HEK293T (cell line): ENCODE results near the gene PDGFA.

Experiments
- CTCF ChIA-PET: fragments of 350-600 bp; formaldehyde crosslinking; extraction: SDS; loops from one replicate; lab custom pipeline; 2021; ENCODE audit warnings: antibody characterized with exemption, inconsistent platforms; lab: Yijun Ruan, JAX
- POLR2A ChIA-PET: fragments of 350-600 bp; formaldehyde crosslinking; extraction: SDS; loops from one replicate; lab custom pipeline; 2020; ENCODE audit warnings: antibody characterized with exemption, inconsistent platforms; lab: Yijun Ruan, JAX
- DNase-seq: peaks from one replicate; pipeline ENCODE4 v3.0.0; 2012; ENCODE audit warnings: mixed read lengths; ENCODE audit errors: extremely low spot score
- ARNT ChIP-seq: fragments of 450-650 bp; IDR thresholded peaks from 2 replicates; pipeline ENCODE4 v1.6.1; 2017; ENCODE audit warnings: mild to moderate bottlenecking
- BHLHE40 ChIP-seq: fragments of 450-650 bp; IDR thresholded peaks from 2 replicates; pipeline ENCODE4 v1.6.1; 2016; ENCODE audit warnings: mild to moderate bottlenecking, moderate library complexity, borderline replicate concordance
- CTBP1 ChIP-seq: fragments of 450-650 bp; IDR thresholded peaks from 2 replicates; pipeline ENCODE4 v1.6.1; 2016; ENCODE audit warnings: borderline replicate concordance
- ELF4 ChIP-seq: fragments of 450-650 bp; IDR thresholded peaks from 2 replicates; pipeline ENCODE4 v1.6.1; 2017; ENCODE audit warnings: antibody characterized with exemption
- FOXA1 ChIP-seq: fragments of 450-650 bp; IDR thresholded peaks from 2 replicates; pipeline ENCODE4 v1.6.1; 2016; ENCODE audit warnings: mild to moderate bottlenecking
- FOXK2 ChIP-seq: fragments of 450-650 bp; IDR thresholded peaks from 2 replicates; pipeline ENCODE4 v1.6.1; 2016; ENCODE audit warnings: mild to moderate bottlenecking
- FOXM1 ChIP-seq: fragments of 450-650 bp; IDR thresholded peaks from 2 replicates; pipeline ENCODE4 v1.6.1; 2017; ENCODE audit warnings: mild to moderate bottlenecking, borderline replicate concordance
- HDGF ChIP-seq: fragments of 450-650 bp; IDR thresholded peaks from 2 replicates; pipeline ENCODE4 v1.6.1; 2017; ENCODE audit warnings: antibody characterized with exemption, borderline replicate concordance
- L3MBTL2 ChIP-seq: fragments of 450-650 bp; conservative IDR thresholded peaks from 2 replicates; pipeline ENCODE4 v1.6.1; 2016; ENCODE audit warnings: mild to moderate bottlenecking
- LEF1 ChIP-seq: fragments of 450-650 bp; IDR thresholded peaks from 2 replicates; pipeline ENCODE4 v1.6.1; 2017; ENCODE audit warnings: mild to moderate bottlenecking, borderline replicate concordance
- NFRKB ChIP-seq: fragments of 450-650 bp; IDR thresholded peaks from 2 replicates; pipeline ENCODE4 v1.6.1; 2016; ENCODE audit warnings: mild to moderate bottlenecking, moderate library complexity
- SP1 ChIP-seq: fragments of 450-650 bp; IDR thresholded peaks from 2 replicates; pipeline ENCODE4 v1.6.1; 2017
- SUZ12 ChIP-seq: fragments of 450-650 bp; IDR thresholded peaks from 2 replicates; pipeline ENCODE4 v1.6.1; 2016; ENCODE audit warnings: mild to moderate bottlenecking
- TARDBP ChIP-seq: fragments of 450-650 bp; IDR thresholded peaks from 2 replicates; pipeline ENCODE4 v1.6.1; 2016
- ZNF384 ChIP-seq: fragments of 450-650 bp; IDR thresholded peaks from 2 replicates; pipeline ENCODE4 v1.6.1; 2016
- TF ChIP-seq, protein P1 (sequence below): fragments of 450-650 bp; IDR thresholded peaks from 2 replicates; pipeline ENCODE4 v1.6.1; 2016

PDGFA gene

DNA sequence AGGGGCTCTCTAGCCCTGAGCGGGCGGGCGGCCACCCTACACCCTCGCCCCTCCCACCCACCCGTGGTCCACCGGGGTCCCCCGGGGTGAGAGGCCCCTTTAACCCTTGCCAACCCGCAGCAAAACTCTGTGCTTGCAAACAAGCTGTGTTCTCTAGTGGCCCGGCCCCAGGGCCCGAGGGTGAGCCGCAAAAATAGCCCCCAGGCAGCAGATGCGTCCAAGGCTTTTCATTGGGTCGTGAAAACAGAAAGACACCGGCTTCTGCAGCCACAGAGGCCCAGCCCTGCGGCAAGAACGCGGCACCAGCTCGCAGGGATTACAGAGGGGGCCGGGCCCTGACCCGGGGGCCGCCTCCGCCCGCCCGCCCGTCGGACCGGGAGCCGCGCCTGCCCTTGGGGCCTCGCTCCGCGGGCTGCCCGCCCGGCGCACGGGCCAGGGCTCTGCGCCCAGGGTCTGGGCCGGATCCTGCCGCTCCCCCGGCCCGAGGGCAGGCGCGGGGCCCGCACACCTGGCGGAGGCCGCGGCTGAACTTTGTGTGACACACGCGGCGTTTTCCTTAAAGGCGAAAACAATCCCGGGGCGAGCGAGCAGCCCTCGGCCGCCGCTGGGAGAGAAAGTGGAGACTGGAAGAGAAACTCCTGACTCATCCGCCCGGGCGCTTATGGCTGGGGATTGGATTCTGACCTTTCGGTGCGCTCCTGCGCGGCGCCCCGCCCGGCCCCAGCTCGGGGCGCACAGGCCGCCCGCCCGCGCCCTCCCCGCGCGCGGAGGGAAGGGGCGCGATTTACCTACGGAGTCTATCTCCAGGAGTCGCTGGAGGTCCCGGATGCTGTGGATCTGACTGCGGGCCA, 2.8 kb downstream of the PDGFA start:
- DNase-seq: no peak
- TF ChIP-seq TARDBP (no peak), FOXK2 (no peak), ARNT (no peak), SUZ12 (no peak), NFRKB (no peak), HDGF (no peak), CTBP1 (no peak), ZNF384 (no peak)
- TF ChIP-seq, protein P1, sequence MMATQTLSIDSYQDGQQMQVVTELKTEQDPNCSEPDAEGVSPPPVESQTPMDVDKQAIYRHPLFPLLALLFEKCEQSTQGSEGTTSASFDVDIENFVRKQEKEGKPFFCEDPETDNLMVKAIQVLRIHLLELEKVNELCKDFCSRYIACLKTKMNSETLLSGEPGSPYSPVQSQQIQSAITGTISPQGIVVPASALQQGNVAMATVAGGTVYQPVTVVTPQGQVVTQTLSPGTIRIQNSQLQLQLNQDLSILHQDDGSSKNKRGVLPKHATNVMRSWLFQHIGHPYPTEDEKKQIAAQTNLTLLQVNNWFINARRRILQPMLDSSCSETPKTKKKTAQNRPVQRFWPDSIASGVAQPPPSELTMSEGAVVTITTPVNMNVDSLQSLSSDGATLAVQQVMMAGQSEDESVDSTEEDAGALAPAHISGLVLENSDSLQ: no peak
- POLR2A ChIA-PET: no interaction called here

DNA sequence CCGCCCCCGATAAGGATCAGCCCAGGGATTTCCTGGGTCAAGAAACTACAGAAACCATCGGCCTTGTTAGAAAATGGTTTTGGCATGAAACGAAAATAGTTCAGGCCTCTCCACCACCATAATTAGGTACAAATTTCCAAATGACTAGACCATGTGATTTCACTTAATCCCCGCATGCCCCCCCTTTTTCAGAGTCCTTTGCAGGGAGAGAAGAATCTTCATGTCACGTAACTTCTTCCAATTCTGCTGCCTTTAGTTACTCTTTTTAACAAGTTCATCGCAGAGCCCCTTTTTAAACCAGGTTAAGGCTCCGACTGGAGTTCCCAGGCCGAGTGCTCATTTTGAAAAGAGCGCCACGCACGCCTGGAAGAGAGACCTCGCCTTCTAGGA, 3.4 kb downstream of the PDGFA start:
- CTCF ChIA-PET: no interaction called here
- no peak for DNase-seq
- TF ChIP-seq FOXM1 (no peak), ZNF384 (no peak), LEF1 (no peak), SP1 (no peak), BHLHE40 (no peak), HDGF (no peak), SUZ12 (no peak), TARDBP (no peak), ELF4 (no peak), FOXK2 (no peak), ARNT (no peak), CTBP1 (no peak), NFRKB (no peak), FOXA1 (no peak), L3MBTL2 (no peak)
- TF ChIP-seq, protein P1: no peak
- POLR2A ChIA-PET: no interaction called here

More for the DNA sequence above, 2.8 kb downstream of the PDGFA start:
- CTCF ChIA-PET: no interaction called here

DNA sequence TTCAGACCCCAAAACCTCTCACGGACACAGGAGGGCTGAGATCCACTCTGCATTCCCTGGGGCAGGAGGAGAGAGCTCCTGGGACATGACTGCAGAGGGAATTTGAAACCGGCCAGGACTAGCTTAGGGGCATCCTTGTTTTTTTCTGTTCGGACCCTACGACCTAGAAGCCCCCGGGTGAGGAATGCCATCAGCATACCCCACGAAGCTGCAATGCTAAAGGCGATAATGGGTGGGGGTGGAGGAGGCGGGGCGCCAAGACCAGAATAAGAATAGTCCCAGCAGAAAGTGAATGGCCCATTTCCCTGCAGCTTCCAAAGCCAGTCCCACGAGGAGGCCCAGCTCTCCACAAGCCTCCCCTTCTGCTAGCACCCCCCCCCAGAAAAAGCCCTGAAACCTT, 4.0 kb downstream of the PDGFA start:
- TF ChIP-seq TARDBP (no peak), ELF4 (no peak), L3MBTL2 (no peak), CTBP1 (no peak), BHLHE40 (no peak), NFRKB (no peak), LEF1 (no peak), ZNF384 (no peak), HDGF (no peak), FOXK2 (no peak), FOXM1 (no peak), SUZ12 (no peak), FOXA1 (no peak)
- TF ChIP-seq, protein P1: no peak
- POLR2A ChIA-PET: no interaction called here
- no peak for DNase-seq
- CTCF ChIA-PET: no interaction called here

DNA sequence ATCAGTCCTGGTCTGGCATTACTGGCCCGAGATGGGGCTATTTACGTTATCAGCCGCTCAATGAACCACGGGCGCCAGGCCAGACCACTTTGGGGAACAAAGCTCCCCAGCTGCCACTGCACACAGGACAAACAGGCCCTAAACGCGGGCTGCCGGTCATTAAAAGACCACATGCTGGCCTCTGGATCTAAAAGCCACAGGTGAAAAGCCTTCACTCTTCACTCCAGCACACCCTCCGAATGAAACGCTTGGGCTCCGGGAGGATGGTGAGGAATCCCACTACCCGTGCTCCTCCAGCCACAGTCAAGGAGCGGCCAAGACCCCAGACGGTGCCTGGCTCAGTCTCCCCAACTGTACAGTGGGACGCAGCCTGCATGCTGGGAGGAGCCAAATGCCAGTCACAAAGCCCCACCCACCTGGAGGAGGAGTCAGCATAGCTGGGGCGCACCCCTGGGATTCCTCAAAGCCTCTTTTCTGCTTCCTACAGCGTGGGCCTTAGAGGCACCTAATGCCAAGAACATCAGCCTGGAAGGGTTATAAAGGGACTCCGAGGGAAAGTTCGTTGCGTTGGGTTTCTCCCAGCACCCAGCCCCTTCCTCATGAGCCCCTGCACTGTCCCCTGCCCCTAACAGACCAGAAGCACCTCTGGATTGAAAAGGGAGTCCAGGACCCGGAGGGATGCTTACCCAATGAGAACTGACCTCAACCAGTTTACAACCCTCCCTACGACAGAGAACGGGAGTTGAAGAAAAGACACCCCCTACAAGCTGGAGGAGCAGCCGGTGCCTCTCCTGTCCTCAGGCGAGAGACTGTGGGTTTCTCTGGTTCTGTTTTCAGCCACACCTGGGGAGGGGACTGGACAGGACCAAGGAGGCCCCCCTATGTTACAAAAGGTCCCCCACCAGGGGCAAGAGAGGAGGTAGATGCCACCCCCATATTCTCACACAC, 4.7 kb downstream of the PDGFA start:
- no peak for DNase-seq
- ChIA-PET POLR2A (no interaction called here), CTCF (no interaction called here)
- TF ChIP-seq L3MBTL2 (no peak), HDGF (no peak), LEF1 (no peak), ARNT (no peak), CTBP1 (no peak), ZNF384 (no peak), BHLHE40 (no peak), SP1 (no peak), NFRKB (no peak), SUZ12 (no peak), FOXA1 (no peak), TARDBP (no peak)
- TF ChIP-seq, protein P1: no peak

DNA sequence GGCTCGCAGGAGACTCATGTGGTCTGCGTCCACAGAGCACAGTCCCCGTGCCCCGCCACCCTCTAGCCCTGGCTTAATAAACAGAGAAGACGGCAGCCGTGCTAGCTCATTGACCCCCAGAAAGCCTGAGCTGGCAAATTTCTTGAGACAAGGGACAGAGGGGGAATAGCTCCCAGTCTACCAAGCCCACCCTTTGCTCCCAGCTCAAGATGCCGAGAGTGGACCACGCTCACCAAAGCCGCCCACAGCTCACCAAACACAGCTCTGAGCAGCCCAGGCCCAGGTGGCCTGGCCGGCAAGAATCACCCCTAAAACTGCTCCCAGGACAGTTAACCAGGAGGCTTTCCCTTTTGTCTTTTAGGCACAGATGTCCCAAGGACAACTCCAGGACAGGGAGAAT, 5.4 kb downstream of the PDGFA start:
- DNase-seq: no peak
- ChIA-PET CTCF (no interaction called here), POLR2A (no interaction called here)
- no peak for TF ChIP-seq L3MBTL2
- TF ChIP-seq ARNT: no peak
- TF ChIP-seq NFRKB: no peak
- TF ChIP-seq FOXK2: no peak
- no peak for TF ChIP-seq FOXA1
- TF ChIP-seq CTBP1: no peak
- no peak for TF ChIP-seq LEF1
- TF ChIP-seq FOXM1: no peak
- TF ChIP-seq, protein P1: no peak
- no peak for TF ChIP-seq SUZ12
